Tibial nerve (tissue), 4 donors: ENCODE data around the gene KLRF1.

Source experiments
- EP300 ChIP-seq, 2 donors: sonication (generic); formaldehyde crosslinking; IDR thresholded peaks; one replicate each; pipeline ENCODE4 v1.6.1; 2017; ENCODE audit warnings: antibody characterized with exemption in 2 of 2, mild to moderate bottlenecking in 1 of 2
- TF ChIP-seq, protein P1 (sequence below), 5 experiments: fragments of 200-600 bp in 3 of 5; fragments of 450-650 bp in 2 of 5; sonication (generic) in 3 of 5; IDR thresholded peaks; one replicate each; pipeline ENCODE4 v1.5.1; 2016 to 2019; ENCODE audit warnings: antibody characterized with exemption in 5 of 5, mild to moderate bottlenecking in 3 of 5, moderate library complexity in 2 of 5

DNA sequence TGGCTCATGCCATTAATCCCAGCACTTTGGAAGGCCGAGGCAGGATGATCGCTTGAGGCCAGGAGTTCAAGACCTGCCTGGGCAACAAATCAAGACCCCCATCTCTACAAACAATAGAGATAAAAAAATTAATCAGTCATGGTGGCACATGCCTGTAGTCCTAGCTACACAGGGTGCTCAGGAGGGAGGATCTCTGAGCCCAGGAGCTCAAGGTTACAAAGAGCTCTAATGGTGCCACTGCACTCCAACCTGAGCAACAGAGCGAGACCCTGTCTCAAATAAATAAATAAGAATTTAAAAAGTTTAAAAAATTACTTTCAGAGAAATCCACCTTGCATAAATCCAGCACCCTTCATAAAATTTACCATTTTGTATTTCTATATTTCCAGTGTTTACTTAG is 2.2 kb downstream of the KLRF1 start:
- TF ChIP-seq EP300 (IDR thresholded peaks at IDR 0.05) = no peak
- TF ChIP-seq, protein P1, sequence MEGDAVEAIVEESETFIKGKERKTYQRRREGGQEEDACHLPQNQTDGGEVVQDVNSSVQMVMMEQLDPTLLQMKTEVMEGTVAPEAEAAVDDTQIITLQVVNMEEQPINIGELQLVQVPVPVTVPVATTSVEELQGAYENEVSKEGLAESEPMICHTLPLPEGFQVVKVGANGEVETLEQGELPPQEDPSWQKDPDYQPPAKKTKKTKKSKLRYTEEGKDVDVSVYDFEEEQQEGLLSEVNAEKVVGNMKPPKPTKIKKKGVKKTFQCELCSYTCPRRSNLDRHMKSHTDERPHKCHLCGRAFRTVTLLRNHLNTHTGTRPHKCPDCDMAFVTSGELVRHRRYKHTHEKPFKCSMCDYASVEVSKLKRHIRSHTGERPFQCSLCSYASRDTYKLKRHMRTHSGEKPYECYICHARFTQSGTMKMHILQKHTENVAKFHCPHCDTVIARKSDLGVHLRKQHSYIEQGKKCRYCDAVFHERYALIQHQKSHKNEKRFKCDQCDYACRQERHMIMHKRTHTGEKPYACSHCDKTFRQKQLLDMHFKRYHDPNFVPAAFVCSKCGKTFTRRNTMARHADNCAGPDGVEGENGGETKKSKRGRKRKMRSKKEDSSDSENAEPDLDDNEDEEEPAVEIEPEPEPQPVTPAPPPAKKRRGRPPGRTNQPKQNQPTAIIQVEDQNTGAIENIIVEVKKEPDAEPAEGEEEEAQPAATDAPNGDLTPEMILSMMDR (IDR thresholded peaks at IDR 0.05) = no peak
